LoVo (cell line): Measurements from ENCODE around the gene GSN.
A peak's percentile ranks its signal among the peaks of the same experiment; 100 is the strongest.

Source experiments
- DNase-seq: peaks from one replicate; pipeline ENCODE4 v3.0.0-alpha.2; 2016; ENCODE audit warnings: low spot score

Gene GSN

GRCh38 chr9:121323449-121324151 is 55.6 kb downstream of the GSN start:
- no peak for DNase-seq

- no peak for DNase-seq
Measured at GRCh38 chr9:121324316-121324715, 56.4 kb downstream of the GSN start.

- DNase-seq, result no peak
Measured at GRCh38 chr9:121324755-121325154, 56.8 kb downstream of the GSN start.

GRCh38 chr9:121325387-121325786 is 57.4 kb downstream of the GSN start:
- DNase-seq, result no peak

GRCh38 chr9:121326130-121326838 is 58.3 kb downstream of the GSN start:
- DNase-seq, result no peak

- no peak for DNase-seq
Measured at GRCh38 chr9:121326901-121327613, 59.1 kb downstream of the GSN start.

- DNase-seq, result no peak
Measured at GRCh38 chr9:121328476-121328875, 60.5 kb downstream of the GSN start.

- DNase-seq, result no peak
Measured at GRCh38 chr9:121328876-121329681, 61.1 kb downstream of the GSN start.

GRCh38 chr9:121331549-121331948 is 63.6 kb downstream of the GSN start:
- DNase-seq, result no peak

GRCh38 chr9:121331992-121332685 is 64.2 kb downstream of the GSN start:
- DNase-seq, result no peak

GRCh38 chr9:121333950-121334773 is 66.2 kb downstream of the GSN start:
- no peak for DNase-seq

- no peak for DNase-seq
Measured at GRCh38 chr9:121336665-121337064, 68.7 kb downstream of the GSN start.

- DNase-seq, result no peak
Measured at GRCh38 chr9:121339437-121339836, 71.5 kb downstream of the GSN start.

GRCh38 chr9:121340676-121341392 is 72.9 kb downstream of the GSN start:
- no peak for DNase-seq

GRCh38 chr9:121344184-121344583 is 76.2 kb downstream of the GSN start:
- no peak for DNase-seq

GRCh38 chr9:121345070-121345469 is 77.1 kb downstream of the GSN start:
- no peak for DNase-seq

- DNase-seq, result no peak
Measured at GRCh38 chr9:121348221-121348620, 80.3 kb downstream of the GSN start.

- no peak for DNase-seq
Measured at GRCh38 chr9:121349009-121349408, 81.0 kb downstream of the GSN start.

GRCh38 chr9:121350036-121350435 is 82.1 kb downstream of the GSN start:
- DNase-seq, result no peak

- peak; percentile 87 for DNase-seq
Measured at GRCh38 chr9:121350993-121351561, 83.1 kb downstream of the GSN start.
